Hematopoietic multipotent progenitor cell (in vitro differentiated cells): ENCODE measurements around the gene GABRR3. TPM values are rescaled to one million over a fixed set of nuclear protein-coding genes. Genes with fewer than 3 reads are reported as not detected.

Experiments used
- DNase-seq, 3 donors: peaks; one replicate each; pipeline ENCODE4 v3.0.0-alpha.2; 2011 to 2015; ENCODE audit warnings: low read depth in 2 of 3, low spot score in 2 of 3
- total RNA-seq: library from RNA; depleted of rRNA; stranded (reverse); fragments of >200 nt; gene quantifications from one replicate; pipeline ENCODE4 v1.2.3, GENCODE V29; 2012

The GABRR3 gene
- total RNA-seq = not detected

DNA sequence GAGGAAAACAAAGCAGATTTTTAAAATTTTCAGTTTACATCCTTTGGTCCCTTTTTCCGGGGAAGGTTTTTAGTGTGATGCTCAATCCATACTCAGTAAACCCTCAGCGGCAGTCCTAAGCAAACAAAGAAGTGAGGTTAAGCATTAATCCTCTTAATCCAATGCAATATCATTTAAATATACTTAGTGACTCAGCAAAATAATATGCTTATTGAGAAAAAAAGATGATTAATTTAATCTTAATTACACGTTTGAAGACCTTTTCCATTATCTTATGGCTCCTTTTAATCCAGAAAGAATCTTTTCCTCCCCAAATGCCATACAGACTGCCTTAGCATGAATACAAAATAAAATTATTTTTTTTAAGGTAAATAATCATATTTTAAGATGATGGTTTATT is at the start of gene GABRR3:
GABRR3 (minus strand) TSS at position 108 of the 400 bp plus-strand sequence. CDS start 328 bp downstream, outside the sequence.
- no peak for DNase-seq

DNA sequence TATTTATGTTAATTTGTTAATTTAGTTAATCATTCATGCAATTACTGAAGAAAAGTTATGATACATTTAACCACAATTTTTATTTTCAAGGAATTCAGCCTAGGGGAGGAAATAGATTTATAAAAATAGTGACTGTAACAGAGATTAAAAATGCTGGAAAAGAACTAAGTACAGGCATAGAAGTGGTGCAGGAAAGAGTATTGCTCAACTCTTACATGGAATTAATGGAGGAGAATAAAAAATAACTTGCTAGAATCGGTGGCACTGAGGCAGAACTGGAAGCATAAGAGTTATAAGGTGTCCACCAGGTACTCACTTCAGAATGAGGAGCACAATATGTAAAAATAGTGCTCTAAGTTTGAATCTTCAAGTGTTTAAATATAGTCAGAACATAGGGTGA is 38.4 kb upstream of the GABRR3 start:
- no peak for DNase-seq

DNA sequence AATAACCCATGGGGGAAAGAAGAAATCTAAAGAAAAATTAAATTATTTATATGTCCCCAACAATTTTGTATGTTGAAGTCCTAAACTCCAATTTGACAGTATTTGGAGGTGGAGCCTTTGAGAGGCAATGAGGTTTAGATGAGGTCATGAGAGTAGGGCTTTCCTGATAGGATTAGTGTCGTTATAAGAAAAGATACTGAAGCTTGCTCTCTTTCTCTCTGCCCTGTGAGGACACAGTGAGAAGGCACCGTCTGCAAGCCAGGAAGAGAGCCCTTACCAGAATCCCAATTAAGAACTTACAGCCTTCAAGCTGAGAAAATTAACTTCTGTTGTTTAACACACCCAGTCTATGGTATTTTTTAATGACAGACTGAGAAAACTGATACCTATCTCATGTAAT is 35.7 kb upstream of the GABRR3 start:
- no peak for DNase-seq

DNA sequence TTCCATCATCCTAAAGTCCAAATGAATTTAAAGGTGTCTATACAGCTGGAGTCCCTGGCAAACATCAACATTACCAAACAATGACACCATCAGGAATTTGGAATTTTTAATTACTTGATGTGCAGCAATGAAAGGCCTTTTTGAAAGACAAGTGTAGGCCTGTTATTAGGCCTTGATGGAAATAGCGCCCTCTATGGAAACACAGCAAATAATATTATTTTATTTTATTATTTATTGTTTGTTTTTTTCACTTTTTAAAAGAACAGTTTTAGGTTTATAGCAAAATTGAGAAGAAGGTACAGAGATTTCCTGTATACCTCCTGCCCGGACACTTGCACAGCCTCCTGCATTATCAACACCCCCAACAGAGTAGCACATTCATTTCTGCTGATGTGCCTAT is 33.7 kb upstream of the GABRR3 start:
- DNase-seq = no peak

DNA sequence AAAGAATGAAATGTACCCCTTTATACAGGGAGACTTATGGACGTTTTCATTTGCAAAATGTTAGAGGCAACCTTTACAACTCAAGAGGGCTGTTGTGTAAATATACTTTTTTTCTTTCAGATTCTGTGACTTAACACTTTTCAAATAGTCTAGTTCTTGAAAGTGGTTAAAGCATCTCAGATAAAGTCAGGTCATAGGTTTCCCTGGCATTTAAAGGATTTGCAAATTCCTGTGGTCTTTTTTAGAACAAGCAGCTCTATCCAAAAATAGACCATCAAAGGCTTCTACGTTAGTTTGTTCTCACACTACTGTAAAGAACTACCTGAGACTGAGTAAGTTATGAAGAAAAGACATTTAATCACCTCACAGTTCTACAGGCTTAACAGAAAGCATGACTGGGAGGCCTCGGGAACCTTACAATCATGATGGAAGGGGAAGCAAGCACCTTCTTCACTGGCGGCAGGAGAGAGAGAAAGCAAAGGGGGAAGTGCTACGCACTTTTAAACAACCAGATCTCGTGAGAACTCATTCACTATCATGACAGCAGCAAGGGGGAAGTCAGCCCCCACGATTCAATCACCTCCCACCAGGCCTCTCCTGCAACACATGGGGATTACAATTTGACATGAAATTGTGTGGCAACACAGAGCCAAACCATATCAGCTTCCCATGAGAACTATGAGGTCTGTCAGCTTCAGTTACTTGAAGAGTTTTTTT is 23.3 kb upstream of the GABRR3 start:
- DNase-seq = no peak

DNA sequence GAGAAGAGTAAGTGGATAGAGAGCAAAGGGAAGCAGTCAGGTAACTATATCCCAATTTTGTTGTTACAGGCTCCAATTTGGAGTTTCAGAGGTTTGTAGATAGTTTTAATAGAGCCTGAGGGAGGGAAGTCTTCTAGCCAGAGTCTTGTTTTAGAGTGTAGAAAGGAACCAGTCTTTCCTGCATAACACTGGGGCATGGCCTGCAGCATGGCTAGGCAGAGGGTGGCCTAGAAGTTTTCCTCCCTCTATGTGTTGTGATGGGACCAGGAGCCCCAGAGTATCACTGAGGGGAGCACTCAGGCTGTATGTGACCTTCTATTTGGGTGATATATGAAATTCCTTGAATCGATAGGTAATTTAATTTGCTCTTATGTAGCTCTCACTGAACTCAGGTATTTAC is 22.5 kb upstream of the GABRR3 start:
- no peak for DNase-seq

DNA sequence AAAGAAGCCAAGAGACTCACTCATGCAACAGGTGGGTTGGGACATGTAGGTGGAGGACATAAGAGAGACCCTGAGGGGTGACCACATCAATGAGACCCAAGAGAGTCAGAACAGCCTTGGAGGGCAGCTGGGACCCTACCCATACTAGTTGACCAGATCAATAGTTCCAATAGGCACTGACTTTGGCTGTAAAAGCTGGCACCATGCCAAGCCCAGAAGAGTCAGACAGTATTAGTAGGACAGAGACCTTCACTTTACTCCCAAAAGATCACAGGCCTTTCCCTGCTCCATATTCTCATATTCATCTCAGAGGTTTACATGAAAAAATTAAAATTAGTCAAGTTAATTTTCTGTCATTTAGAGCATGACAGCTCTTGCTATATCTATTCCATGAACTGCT is 20.9 kb upstream of the GABRR3 start:
- DNase-seq = no peak

DNA sequence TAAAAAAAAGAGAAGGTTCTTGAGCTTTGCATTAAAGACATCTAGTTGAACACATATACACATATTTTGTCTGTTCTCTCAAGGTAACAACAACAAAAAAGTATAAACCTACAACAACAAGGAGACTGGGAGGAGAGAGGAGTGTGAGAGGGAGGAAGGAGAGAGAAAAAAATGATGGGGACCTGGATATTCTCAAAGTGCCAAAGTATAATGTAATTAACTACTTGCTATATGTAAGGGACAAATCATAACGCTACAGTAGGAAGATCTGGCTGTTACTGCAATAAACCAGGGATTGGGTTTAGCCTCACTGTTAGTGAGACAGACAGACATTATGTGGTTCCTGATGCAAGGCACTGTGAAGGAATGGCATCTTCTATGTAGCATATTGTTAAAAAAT is 14.2 kb upstream of the GABRR3 start:
- DNase-seq = no peak

DNA sequence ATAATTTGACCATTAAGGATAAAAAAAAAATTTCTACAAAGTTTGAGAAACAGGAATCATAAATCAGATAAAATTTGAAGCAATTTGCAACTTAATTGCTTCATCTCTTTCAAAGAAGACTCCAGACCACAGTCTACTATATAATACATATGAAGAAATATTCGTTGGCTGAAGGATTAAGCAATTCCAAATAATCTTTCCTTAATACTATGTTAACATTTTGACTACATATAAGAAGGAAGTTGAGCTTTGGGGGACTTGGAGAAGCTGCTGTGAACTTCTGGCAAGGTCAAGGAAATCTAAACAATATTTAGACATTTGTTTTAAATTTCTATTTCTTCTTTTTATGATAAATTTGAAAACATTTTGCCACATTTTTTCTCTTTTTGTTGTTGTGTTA is 13.5 kb upstream of the GABRR3 start:
- no peak for DNase-seq

DNA sequence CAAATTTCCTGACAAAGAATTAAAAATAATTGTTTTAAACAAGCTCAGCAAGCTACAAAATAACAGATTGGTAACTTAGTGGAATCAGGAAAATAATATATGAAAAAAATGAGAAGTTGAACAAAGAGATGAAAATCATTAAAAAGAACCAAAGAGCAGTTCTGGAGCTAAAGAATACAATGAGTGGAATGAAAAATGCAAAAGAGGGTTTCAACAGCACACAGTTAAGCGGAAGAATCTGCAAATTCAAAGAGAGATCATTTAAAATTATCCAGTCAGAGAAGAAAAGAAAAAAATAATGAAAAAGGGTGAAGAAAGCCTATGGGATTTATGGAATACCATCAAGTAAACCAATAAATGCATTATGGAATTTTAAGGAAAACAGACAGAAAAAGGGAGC is 6.2 kb upstream of the GABRR3 start:
- no peak for DNase-seq

DNA sequence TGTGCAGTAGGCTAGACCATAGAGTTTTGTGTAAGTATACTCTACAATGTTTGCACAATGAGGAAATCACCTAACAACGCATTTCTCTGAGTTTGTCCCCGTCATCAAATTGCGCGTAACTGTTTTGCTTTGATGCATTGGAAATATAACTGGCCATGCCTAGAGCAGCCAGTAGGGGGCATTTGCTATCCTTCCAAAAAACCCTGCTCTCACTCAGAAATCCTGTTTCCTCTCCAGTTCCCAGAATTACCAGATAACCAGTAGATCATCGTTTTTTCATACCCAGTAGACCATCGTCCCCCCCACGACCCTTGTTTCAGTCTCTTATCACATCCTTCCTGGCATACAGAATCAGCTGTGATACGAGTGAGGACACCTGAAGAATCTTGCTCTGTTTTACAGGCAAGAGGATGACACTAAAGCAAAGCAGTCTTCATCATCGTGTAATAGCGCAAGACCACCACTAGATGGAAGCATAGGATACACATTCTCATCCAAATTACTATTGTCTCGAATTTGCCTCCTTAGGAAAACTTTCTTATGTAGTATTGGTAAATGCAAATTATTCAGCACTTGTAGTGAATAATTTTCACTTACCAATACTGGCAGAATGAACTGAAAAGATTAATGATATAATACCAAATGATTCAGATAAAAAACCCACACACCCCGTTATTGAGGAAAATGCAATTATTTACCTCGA is 4.4 kb upstream of the GABRR3 start:
- peak; percentile 77 to 91 (median 83) for DNase-seq

DNA sequence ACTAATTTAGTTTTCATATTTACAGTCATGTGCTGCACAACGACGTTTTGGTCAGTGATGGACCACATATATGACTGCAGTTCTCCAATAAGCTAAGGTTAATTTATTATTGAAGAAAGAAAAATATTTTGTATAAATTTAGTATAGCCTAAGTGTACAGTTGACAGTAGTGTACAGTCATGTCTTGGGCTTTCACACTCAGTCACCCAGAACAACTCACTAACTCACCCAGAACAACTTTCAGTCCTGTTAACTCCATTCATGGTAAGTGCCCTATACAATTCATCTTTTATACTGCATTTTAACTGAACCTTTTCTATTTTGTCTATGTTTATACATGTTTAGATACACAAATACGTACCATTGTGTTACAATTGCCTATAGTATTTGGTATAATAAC is 3.8 kb upstream of the GABRR3 start:
- no peak for DNase-seq

DNA sequence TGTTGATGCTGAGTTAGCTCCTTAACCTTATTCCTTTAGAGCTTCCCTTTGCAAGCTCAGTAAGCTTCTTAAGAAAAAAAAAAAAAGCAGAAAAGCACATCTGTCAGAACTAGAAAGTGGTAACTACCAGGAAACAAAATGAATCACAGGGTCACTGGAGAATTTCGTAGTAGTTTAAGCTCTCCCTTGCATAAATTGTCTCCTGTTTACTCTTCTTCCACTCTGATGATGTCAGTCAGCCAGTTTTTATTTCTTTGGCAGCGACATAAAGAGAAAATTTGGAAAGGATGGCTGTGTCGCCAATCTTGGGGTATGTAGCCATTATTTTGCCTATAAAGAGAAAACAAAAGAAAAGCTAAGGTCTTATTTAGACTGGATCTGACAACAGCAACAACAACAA is 3.2 kb upstream of the GABRR3 start:
- no peak for DNase-seq

DNA sequence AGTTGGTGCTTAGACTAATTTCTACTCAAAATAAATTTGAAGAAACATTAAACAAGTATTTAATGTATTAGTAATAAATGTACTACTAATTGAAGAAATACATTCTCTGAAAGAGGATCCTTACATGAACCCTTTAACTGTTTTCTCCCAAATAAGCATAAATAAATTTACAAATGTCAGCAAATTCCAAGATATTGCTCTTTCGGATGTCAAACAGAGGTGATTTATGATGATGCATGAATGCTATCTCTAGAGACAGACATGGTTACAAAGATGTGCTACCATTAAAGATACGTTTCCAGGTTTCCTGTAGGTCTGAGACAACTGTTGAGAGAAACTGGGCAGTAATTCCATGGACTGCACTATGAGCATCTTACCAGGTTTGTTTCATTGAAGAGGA is 629 bp downstream of the GABRR3 start:
- DNase-seq = no peak

DNA sequence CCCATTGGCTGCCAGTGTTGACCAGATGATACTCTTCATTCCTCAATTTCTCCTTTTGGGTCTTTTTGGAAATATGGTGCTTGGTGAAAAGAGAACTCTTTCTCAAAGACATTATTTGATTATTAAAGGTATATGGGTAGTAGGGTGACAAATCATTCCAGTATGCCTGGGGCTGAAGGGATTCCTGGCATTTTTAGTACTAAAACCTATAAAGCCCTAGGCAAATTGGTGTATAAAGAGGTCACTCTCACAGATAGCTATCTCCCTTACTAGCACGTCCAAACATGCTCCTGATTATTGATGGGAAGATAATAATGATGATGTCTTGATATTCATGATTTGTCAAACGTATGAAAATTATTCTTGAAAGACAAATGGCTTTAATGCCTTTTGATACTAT is 1.1 kb downstream of the GABRR3 start:
- DNase-seq = no peak

DNA sequence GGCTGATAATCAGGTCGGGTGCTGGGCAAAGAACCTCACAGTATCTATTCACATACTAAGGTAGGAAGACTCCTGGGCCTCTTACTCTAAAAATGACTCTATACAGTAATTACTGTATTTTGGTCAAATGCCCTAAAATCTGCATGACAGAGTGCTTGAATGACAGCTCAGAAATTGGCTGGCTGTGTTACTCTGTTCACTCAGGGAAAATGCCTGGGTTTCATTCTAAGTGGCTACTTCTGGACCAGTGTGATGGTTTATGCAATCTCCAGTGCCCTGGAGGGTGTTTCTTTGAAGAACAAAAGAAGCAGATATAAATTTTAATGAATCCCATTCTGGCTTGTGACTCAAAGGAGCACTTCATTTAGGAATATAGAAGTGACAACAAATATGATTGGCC is 2.2 kb downstream of the GABRR3 start:
- no peak for DNase-seq

DNA sequence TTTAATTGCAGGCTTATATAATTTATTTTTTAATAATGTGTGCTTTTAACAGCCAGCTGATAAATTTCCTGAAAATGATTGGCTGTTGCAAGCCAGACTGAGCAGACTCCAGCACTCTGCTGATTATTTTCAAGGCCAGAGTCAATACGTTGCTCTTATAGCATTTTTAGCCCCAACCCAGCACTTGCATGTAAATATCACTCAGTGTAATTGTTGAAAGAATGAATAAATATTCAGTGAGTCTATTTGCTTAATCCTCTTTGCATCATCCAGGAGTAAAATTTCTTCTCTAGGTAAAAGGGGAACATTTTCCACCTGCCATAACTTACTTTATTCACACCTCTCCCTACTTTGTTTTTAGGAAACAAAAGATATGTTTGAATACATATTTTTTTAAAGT is 2.9 kb downstream of the GABRR3 start:
- DNase-seq = no peak

DNA sequence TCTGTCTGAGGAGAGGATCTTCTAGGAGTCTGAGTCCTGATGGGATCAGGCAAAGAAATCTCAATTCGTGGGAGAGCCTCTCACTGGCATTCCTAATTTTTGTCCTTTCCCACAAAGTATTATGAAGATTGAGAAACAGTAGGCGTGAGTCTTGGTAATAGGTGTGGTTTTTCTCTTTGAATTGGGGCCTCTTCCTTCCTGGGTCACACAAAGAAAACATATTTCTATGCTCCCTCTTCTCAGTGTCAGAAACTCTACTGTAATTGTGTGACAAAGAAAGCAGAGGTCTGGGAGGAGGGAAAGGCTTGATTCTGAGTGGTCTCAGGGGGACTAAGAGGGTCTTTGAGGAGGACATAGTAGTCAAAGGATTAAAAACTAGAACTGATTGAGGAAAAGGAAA is 6.0 kb downstream of the GABRR3 start:
- no peak for DNase-seq

DNA sequence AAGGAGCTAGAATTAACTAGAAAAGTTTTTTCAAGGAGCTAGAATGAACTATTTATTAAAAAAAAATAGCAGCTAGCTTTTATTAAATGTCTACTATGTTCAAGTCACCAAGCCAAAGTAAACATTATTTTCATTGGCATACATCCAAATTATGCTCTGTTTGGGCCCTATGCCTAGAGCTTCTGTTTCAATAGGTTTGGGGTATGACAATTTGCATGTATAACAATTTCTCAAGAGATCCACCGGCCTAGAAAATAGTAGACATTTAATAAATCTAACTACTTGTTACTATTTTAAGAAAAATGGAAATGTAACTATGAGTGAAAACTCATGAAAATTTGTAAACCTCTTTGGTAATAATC is 8.0 kb downstream of the GABRR3 start:
- DNase-seq = no peak

DNA sequence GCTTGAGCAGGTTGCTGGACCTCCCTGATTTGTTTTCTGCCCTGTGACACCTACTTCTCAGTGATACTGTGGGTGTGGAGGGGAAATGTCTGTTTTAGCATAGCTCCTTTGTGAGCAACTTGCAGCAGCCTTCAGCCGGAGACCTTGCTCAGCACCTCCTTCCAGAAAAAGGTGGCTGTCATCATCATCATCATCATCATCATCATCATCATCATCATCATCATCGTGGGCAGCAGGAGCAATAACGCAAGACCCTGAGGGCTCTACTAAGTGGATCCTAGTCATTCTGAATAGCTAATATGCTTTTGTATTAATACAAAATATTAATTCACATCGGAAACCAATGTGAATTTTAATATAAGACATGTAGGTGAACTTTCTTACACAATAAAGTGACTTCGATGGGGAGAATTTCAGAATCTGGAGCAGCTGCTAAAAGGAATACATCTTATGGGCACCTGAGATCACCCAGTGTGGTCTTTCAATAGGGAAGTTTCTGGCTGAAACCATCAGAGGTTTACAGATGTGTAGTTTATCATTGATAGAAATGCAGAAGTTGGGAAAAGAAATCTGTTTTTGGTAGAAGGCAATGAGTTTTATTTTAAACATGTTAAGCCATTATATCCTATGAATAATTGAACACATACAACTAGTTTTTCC is 8.6 kb downstream of the GABRR3 start:
- no peak for DNase-seq

DNA sequence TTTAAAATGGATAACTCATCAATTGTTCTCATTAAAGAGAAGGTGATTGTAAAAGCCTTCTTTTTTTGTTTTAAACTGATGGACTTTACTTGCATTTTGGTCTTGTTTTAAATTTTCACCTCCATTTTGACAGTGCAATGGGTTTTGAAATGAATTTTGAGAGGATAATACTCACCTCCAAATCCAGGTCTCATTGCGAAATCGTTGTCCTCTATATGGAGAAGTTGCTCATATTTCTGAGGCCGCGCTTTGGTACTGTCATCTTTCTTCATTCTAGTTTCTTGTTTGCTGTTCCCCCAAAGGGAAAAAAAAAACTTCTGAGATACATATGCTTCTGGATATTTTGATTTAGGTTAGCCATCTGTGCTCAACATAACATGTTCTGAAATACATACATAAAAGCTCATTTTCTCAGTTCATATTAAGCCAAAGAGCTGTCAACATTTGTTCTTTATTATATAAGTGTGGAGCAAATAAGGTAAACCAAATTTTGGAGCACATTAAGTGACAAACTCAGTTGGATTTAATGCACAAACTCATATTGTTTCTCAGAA is 9.6 kb downstream of the GABRR3 start:
- no peak for DNase-seq
